Calu3 (cell line): ENCODE data around the gene ATF7. TPM values are rescaled to one million over a fixed set of nuclear protein-coding genes. Genes with fewer than 3 reads are reported as not detected.

ENCODE experiments used
- BruUV-seq: library from RNA; stranded (reverse); fragments of 400-500 nt; replicated peaks from 2 replicates; lab custom pipeline; 2021; lab: Mats Ljungman, UMichigan
- CTCF ChIA-PET: fragments of 300-600 bp; sonication (Branson Sonifier 250); formaldehyde crosslinking; loops from one replicate; lab custom pipeline; 2022; ENCODE audit warnings: antibody characterized with exemption; lab: Charles Lee
- DNase-seq: peaks from one replicate; pipeline ENCODE4 v3.0.0; 2022
- H3K27ac Mint-ChIP-seq: one replicate; pipeline ENCODE4 v1.8.0; 2022; ENCODE audit warnings: mixed read lengths; ENCODE audit not compliant: unreplicated experiment
- H3K27me3 Mint-ChIP-seq: one replicate; pipeline ENCODE4 v1.8.0; 2022; ENCODE audit warnings: mixed read lengths; ENCODE audit not compliant: unreplicated experiment
- H3K36me3 Mint-ChIP-seq: one replicate; pipeline ENCODE4 v1.8.0; 2022; ENCODE audit warnings: mild to moderate bottlenecking, moderate library complexity, mixed read lengths; ENCODE audit not compliant: insufficient read depth, unreplicated experiment
- H3K4me1 Mint-ChIP-seq: one replicate; pipeline ENCODE4 v1.8.0; 2022; ENCODE audit warnings: mild to moderate bottlenecking, low read depth, mixed read lengths; ENCODE audit not compliant: unreplicated experiment
- H3K4me3 Mint-ChIP-seq: one replicate; pipeline ENCODE4 v1.8.0; 2022; ENCODE audit warnings: mild to moderate bottlenecking, low read depth, moderate library complexity, mixed read lengths; ENCODE audit not compliant: unreplicated experiment
- H3K9me3 Mint-ChIP-seq: one replicate; pipeline ENCODE4 v1.8.0; 2022; ENCODE audit warnings: low read depth, mixed read lengths; ENCODE audit not compliant: unreplicated experiment
- CTCF ChIP-seq: fragments of 200-600 bp; IDR thresholded peaks from one replicate; pipeline ENCODE4 v1.8.0; 2022; ENCODE audit warnings: antibody characterized with exemption; ENCODE audit not compliant: unreplicated experiment
- intact Hi-C: fragments of 100-400 bp; cut with micrococcal nuclease; formaldehyde crosslinking; loops from one replicate; pipeline ENCODE4 v1.10.0; 2022; ENCODE audit not compliant: unreplicated experiment
- total RNA-seq: library from RNA; stranded (reverse); gene quantifications from 2 replicates; pipeline ENCODE4 v1.2.3, GENCODE V29; 2022

ATF7 gene
- total RNA-seq, 1 experiment from 2014 or later = 18.0 TPM

- H3K27me3 Mint-ChIP-seq = no peaks in the 10 kb centered on the region
- no TSS peak for BruUV-seq
- intact Hi-C loops = no loop called here
- no peaks in the 10 kb centered on the region for H3K9me3 Mint-ChIP-seq
- no peak overlapping the region for H3K4me3 Mint-ChIP-seq
- H3K36me3 Mint-ChIP-seq = peaks cover 7% of the 10 kb centered on the region
- no peak for DNase-seq
- CTCF ChIA-PET = no interaction called here
- no peaks in the 10 kb centered on the region for H3K4me1 Mint-ChIP-seq
- TF ChIP-seq CTCF = no peak
- H3K27ac Mint-ChIP-seq = no peak overlapping the region
Measured at GRCh38 chr12:53617700-53618099, 8.5 kb downstream of the ATF7 start.

GRCh38 chr12:53616950-53617349 is 9.2 kb downstream of the ATF7 start:
- CTCF ChIA-PET = no interaction called here
- Mint-ChIP-seq H3K27ac (no peak overlapping the region), H3K36me3 (peaks cover 7% of the 10 kb centered on the region), H3K4me1 (no peaks in the 10 kb centered on the region), H3K27me3 (no peaks in the 10 kb centered on the region), H3K4me3 (no peak overlapping the region), H3K9me3 (no peaks in the 10 kb centered on the region)
- DNase-seq = no peak
- intact Hi-C loops = no loop called here
- no TSS peak for BruUV-seq
- TF ChIP-seq CTCF = no peak

- Mint-ChIP-seq H3K9me3 (no peaks in the 10 kb centered on the region), H3K36me3 (peaks cover 7% of the 10 kb centered on the region), H3K4me3 (no peak overlapping the region), H3K4me1 (no peaks in the 10 kb centered on the region), H3K27me3 (no peaks in the 10 kb centered on the region), H3K27ac (no peak overlapping the region)
- intact Hi-C loops = no loop called here
- no peak for TF ChIP-seq CTCF
- BruUV-seq = no TSS peak
- CTCF ChIA-PET = interaction anchor here (0.6 to 0.7 kb wide), 2 partner anchors 12 to 109 kb away, joined by 3 to 4 read pairs; partner anchors contain the start of gene ATF7
- DNase-seq = no peak
Measured at GRCh38 chr12:53613821-53614220, 12.4 kb downstream of the ATF7 start.

DNA sequence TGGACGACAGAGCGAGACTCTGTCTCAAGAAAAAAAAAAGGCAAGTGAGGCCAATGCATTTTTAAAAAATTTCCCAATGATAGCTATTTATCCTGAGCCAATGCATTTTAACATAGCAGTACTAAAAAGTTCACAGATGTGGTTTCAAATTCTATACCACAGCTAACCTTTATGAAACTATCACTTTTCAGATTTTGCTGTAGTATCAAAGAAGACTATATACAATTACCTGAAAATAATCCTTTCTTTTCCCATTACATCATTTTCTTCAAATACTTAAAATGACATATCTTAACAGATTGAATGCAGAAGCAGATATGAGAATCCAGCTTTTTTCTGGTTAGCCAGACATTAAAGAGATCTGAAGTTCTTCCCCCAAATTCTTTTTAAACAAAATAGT is 13.2 kb downstream of the ATF7 start:
- Mint-ChIP-seq H3K4me1 (no peaks in the 10 kb centered on the region), H3K27me3 (no peaks in the 10 kb centered on the region), H3K36me3 (peaks cover 7% of the 10 kb centered on the region), H3K4me3 (no peak overlapping the region), H3K9me3 (no peaks in the 10 kb centered on the region), H3K27ac (no peak overlapping the region)
- CTCF ChIA-PET = interaction anchor here (0.7 kb wide), 1 partner anchor 108 kb away, joined by 3 read pairs; no protein-coding TSS in a partner anchor
- no peak for TF ChIP-seq CTCF
- no peak for DNase-seq
- BruUV-seq = no TSS peak
- intact Hi-C loops = no loop called here
